ENCODE results near the gene ERCC2.

- TF ChIP-seq CTCF (IDR thresholded peaks at IDR 0.05), result no peak
- TF ChIP-seq POLR2A (IDR thresholded peaks at IDR 0.05), result no peak
Measured at GRCh38 chr19:45322744-45323281, 47.6 kb downstream of the ERCC2 start, which contains the start of gene CKM.

Data from thyroid gland (tissue), 4 donors.